ENCODE data around the gene PRPH.

GRCh38 chr12:49295082-49295936 is at the start of gene PRPH:
- TF ChIP-seq ZNF274 (IDR thresholded peaks at IDR 0.05; ENCODE audit: low read depth, low read length) (no peak), YY1 (IDR thresholded peaks at IDR 0.05; ENCODE audit: insufficient read depth, insufficient read length) (no peak)

Data from NT2/D1 (cell line).